Stimulated activated CD4-positive, alpha-beta T cell treated with anti-CD3 and anti-CD28 coated beads, Interleukin-12 subunit alpha, Interleukin-12 subunit beta, amount 100 ng/mL, for 4 hours (primary cell): Measurements from ENCODE around the gene TMEM9.

Source experiments
- DNase-seq: peaks from one replicate; pipeline ENCODE4 v3.0.0-alpha.2; 2020

TMEM9 gene

DNA sequence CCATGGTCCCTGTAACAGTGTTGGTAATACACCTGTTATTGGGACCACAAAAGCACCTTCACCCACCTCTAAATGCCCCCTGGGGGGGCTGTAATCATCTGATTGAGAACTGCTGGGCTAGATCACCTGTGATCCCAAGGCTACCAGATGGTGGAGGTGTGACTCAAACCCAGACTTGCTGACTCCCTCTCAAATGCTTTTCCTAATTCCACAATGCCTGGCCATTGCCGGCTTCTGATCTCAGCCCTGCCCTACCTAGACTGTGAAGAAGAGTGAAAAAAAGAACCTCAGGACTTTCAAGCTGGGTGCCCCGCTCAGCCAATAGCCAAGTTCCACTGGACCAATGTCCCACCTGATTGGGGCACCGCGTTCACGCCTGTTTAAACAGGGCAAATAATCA, 9.6 kb downstream of the TMEM9 start:
- no peak for DNase-seq

DNA sequence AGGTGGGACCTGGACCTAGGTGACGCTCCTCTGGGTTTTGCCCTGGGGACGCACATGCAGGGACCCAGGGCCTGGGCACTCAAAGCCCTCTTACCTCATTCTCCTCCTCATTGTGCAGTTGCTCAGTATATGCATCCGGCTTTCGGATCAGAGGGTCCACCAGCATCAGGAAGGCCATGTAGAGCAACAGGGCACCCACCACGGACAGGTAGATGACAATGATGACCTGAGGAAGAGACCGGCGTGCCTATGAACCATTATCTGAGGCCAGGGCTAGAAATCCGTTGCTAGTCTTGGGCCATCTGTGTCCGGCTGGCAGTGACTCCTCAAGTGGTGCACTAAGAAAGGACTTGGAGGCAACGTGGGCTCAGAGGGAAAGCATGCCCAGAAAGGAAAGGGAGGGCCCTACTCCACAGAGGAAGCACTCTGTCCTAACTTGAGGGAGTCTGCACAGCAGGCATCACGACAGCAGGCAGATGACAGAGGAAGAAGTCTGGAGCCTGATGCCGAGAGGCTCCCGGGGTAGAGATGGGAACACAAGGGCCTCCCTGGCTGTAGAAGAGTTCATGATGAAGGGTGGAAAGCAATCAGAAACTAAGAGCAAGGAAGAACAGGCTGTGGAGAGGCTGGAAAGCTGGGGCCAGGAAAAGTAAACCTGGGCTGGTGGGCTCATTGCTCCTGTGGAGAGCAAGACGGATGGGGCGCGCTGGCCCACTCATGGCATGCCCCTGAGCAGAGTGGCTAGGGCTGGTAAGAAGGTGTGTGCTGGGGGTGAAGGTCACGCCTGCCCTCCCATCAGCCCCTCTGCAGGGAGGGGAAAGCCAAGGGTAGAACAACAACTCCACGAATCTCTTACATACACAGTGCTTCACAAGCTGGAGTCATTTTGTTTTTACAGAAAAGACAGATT, 10.3 kb downstream of the TMEM9 start:
- DNase-seq = no peak

DNA sequence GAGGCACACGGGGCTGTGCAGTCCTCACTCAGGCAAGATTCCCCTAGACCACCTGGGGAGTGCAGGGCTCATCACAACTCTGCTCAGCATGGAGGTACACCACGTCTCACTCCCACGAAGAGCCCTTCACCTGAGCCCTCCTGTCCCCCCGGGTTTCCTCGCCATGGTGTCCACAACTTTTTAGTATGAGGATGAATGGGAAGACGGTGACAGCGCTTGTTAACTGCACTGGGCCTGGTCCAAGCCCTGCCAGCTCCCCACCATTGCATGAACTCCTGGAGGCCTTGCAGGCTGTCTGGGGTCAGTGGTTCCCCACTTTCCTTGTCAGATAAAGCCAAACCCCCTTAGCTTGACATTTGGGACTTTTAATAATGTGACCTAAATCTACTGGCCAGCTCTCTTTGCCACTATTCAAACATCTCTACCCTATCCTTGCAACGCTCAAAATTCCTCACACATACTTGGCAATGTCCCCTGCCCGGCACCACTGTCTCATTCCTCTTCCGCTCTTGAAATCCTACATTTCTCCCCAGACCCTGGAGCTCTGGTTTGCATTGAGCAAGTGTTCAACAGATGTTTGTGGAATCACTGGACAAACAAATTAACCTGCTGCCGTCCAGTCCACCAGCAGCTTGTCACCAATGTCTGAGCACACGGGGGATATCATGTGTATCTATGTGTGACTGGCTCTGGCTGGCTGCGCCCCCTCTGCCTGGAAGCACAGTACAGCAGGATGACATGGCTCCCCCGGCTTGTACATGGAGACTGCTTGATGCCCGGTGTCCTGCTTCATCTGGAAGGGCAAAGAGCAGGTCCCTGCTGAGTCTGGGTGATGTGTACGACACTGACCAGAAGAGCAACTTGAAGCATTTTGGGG, 11.2 kb downstream of the TMEM9 start:
- no peak for DNase-seq

DNA sequence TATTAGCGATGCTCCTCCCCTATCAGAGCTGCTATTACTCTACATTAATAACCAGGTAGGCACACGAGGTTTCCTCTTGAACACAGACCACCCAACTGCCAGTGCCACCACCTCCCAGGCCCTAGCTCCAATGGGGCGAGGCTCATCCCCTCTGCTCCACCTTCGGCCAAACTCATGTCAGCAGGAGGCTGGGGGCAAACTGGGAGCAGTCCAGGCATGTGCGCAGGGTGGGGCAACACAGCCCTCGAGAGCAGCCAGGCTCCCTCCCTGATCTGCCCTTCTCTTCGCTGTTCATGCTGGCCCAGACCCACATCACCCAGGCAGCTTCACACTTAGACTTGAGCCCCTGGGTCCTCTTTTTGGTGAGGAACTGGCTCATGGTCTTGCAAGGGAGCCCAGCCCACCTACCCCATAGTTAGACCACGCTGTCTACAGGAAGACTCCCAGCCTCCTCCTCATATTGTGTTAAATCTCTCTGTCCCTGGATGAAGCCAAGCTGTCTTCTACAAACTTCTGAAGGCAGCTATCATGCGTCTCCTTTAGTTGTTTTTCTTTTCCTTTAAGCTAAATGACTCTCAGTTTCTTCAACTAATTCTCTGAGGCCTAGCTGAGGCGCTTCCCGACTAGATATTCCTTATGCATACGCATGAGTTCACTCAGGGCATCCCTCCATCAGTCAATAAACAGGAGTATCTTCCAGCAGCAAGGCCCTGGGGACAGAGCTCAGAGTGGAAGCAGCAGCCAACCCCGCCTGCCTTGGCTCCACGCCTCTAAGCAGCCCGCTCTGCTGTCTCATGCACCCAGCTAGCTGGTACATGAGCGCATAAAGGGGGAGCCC, 12.0 kb downstream of the TMEM9 start:
- no peak for DNase-seq

DNA sequence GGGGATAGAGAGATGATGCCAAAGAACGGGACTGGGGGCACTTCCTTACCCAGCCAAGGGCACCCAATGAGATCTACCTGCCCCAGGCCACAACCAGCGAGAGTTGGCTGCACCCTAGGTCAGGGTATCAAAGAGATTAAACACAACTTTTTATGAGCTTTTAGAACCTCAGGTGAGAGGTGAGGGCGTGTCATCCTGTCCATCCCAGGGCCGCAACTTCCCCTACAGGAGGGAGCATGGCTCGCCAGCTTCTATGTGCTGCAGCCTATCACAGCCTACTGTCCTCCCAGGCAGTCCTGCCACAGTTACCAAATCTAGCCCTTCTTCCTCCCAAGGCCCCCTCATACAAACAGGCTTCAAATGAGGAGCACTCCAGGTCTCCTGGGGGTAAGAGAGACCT, 12.9 kb downstream of the TMEM9 start:
- no peak for DNase-seq

DNA sequence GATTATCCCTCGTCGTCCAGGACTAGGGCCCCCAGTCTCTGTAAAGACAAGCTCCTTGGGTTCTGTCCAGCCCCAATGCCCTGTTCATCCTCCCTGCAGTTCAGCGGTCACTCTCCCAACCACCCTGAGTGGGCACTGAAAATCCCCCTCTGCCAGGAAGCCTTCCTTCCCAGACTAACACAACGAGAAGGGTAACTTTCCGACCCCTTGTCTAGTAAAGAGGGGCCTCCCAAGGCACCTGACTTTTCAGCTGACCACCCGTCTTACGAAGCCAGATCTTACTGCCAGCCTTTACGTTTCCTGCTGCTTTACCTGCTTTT, 13.4 kb downstream of the TMEM9 start:
- no peak for DNase-seq

DNA sequence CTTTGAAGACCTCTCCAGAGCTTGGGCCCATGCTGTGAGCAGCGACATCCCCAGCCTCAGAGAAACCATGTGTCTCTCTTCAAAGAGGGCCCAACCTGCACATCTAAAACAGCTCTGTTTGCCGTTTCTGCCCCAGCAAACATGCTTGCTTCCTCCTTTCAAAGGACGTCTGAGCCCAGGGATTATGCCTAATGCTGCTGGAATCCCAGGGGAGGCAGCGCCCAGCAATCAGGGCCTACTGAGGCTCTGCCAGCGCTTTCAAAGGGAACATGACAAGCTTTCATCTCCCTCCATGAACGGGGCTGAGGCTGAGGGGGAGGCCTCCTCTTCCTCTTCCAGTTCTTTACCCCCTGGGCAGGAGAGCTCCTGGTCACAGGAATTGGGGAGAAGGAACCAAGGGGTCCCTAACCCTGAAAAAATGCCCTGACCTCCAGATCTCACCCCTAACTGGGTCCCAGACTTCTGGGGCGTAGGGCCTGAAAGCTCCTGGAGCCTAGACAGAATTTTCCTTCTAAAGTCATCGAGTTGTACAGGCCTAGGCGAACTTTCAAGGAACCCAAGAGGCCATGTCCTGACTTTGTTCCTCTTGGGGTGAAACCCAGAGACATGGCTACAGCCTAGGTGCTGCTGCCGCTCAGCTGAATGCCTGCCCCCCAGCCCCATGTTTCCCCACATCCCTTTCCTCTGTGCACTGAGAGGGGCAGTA, 13.9 kb downstream of the TMEM9 start:
- no peak for DNase-seq

DNA sequence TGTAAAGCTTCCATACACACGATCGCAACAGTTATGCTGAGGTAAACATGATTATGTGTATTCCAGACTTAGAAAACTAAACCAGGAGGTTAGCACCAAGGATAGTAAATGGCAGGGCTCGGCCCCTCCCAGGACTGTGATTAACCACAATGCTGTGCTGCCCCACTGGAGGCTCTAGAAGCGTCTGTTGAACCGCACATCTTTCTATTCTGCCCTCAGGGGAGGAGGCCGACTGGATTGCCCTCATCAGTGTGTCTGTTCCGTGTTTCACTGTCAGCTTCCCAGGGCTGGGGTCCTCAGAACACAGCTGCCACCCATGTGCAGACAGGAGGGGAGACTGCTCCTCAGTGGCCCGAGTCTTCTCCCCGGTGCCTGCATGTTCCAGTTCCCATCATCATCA, 14.5 kb downstream of the TMEM9 start:
- no peak for DNase-seq

DNA sequence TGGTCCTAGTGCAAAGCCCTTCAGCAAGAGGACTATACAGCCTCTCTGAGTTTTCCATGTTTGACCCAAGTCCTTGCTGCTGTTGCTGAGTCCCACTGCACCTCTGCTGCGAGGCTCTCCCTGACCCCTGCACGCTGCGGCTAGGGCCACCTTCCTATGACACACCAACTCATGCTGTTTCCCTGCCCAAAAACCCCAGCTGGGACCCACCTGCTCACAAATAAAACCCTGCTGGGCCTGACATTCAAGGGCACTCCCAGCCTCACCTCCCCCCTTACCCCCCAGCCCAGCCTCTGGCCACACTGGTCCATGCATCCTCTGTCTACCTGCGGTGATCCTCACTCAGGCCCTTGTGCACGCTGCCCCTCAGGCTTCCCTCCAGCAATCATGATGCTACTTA, 15.0 kb downstream of the TMEM9 start:
- no peak for DNase-seq

DNA sequence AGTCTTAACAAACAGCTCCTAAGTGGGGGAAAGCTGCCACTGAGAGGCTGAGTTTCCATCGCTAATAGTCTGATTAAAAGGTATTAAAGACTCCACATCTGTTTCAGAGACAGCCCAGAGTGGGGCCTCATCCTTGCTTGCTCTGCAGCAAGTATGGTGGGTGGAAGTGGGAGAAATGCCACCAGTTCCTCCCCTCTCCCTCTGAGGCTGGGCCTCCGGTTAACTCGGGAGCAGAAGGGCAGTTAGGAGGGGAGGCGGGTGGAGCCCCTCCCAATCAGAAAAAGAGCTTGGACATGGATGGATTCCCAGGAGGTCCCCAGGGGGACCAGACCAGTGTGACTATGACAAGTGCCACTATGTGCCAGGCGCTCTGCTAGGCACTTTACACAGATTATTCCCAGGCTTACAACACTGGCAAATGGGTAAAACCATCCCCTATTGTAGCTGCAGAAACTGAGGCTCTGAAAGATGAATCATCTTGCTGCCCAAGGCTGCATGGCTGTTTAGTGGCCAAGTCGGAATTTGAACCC, 15.9 kb downstream of the TMEM9 start:
- no peak for DNase-seq

DNA sequence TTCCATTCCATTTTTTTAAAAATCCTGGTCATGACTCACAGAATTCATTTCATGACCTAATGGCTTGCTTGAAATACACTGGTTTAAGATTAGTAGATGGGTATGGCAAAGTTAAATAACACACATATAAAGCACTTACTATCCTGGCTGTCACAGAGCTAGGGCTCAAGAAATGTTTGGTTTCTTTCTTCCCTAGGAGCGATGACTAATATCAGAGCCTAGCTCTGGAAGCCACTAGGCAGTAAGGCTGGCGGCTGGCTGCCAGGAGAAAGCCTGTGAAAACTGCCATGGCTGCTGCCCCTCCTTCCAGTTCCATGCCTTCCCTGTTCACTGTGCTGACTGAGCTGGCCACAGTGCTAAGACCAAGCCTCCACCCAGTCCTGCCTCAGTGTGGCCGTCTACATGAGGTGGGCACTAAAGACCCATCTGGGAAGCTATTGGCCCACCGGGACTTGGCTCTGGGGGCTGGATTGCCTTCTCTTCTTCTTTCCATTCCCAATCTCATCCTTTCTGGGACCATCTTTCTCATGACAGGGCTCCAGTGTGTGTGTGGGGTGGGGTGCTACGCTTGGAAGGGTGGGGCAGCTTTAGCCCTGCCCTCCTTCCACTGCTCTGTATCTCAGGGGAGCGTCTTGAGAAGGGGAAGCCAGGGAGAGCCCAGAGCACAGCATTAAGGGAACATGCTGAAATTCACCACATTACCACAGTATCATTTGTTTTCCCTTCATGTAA, 16.5 kb downstream of the TMEM9 start:
- DNase-seq = no peak

DNA sequence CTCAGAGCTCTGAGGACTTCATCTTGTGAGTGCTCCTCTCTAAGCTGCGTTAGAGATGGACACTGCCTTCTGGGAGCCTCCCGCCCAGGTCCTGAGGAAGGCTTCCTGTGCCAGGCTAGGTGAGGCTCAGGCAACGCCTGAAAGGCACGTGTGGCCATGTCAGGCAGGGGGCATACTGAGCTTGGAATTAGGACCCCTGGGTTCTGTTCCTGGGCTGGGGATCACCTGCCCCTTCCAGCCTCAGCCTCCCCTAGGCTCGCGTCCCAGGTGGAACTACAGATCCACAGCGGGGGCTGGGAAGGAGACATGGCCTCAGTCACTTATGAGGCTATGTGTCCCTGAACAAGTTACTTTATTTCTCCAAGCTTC, 17.3 kb downstream of the TMEM9 start:
- DNase-seq = no peak

DNA sequence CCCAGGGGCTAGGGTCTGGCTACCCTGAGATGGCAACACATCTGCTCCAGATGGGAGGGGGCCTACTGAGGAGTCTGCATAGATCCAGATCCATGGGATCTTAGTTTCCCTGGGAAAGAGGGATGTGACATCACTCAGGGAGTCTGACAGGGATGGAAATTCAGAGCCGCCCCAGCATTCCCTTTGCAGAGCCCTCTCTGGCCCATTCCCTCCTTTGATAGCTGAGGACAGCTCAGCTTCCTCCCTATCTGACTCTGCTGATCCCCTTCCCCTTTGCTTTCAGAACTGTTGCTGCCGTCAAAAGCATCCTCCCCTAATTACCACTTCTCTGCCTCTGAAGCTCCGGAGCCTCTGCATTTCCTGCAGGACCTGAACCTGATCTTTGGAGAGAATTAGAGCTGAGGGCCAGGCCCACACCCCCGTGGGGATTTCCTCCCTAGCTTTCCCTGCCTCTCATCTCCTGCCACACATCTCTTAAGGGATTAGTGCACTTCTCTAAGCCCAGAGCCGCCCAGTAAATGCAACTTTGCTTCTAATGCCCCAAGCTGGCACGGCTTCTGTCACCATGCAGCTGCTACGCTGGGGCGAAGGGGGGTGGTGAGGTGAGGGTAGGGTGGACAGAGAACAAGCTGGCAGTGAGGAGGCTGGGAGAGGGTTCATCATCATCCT, 17.8 kb downstream of the TMEM9 start:
- DNase-seq = no peak

DNA sequence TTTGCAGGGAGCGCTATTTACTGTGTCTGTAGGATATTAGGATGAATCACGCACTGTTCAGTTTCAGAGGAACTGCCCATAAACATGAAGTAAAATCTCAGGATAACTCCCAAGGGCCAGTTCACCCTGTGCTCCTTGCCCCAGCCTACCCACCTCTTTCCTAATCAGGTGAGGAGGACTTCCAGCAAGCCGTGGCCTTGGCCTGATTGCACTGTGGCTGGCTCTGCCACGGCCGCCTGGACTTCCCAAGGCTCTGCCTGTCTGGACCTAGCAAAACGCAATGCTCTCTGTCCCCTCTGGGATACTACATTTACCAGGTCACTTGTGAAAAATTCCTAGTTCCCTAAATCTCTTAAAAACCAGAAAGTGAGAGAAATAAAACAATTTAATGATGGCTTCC, 19.9 kb downstream of the TMEM9 start:
- no peak for DNase-seq

DNA sequence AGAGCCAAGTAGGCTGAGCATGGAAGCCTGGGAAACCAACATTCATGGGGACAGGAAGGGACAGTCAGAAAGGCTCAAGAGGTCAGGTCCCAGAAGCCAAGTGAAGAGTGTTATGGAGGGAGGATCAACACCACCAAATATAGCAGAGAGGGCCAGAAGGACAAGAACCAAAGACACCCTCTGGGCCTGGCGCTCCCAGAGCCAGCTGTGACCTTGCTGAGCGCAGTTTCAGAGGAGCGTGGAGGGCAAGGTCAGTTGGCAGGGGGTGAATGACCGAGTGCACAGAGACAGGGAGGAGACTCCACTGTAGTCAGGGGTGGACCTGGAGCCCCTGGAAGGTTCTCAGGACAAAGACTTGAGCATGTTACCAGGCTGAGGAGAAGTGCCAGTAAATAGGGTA, 22.9 kb downstream of the TMEM9 start:
- DNase-seq = no peak

DNA sequence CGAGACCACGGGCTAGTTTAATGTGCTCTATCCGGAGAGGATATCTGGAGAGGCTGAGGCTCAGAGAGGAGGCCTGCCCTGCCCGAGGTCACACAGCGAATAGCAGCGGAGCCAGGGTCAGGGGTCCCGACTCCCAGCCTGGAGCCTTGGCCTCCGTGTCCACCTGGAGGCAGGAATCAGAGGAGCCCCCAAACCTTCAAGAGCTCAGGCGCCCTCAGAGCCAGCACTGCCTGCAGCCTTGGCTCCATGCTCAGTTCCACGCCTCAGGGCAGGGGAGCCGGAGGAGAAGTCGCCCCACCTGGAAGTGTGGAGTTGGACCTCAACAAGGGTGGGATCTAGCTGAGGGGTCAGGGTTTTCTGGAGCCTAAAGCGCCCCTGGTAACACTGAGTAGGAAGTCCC, 25.3 kb downstream of the TMEM9 start:
- DNase-seq = no peak

DNA sequence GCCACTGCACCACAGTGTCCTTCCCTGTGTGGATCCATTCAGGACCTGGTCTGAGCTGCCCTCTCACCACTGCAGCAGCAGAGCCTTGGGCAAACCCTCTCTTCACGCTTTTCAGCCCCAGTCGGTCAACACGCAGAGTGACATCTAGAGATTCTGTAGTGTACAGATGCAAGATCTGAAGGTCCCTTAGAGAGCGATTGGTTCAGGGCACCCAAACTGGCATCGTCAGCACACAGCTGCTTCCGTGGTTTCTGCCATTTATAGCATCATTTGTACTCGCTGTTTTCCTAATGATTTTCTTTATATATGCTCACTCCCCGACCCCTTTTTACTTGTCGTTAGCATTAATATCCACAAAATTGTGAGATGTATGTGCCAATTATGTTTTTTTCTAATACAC, 25.8 kb downstream of the TMEM9 start:
- DNase-seq = no peak

DNA sequence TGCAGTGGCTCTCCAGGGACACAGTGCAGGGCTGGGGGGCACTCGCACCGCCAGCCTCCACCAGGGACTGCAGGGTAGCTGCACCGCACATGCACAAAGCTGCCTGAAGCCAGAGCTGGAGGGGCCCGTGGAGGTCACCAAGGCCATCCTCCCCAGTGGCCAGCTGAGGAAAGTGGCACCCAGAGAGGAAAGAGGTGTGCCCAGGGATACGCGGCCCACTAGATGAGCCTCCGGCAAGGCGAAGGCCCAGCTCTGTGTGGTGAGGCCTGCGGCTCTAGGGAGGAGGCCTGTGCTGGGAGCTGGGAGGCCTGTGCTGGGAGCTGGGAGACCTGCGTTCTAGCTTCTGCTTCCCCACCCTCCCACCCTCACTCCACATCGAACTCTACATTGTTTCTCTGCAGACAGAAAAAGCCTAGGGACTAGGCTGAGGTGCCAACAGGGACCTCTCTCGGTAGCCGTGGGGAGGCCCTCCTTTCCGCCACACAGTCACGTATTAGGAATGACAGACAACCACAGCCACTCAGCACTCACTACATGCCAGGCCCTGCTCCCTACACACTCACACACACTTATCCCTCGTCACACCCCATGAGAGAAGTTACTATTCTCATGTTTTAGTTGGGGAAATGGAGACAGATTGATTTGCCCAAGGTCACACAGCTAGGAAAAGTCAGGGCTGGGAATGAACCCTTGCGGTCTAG, 26.4 kb downstream of the TMEM9 start:
- no peak for DNase-seq

DNA sequence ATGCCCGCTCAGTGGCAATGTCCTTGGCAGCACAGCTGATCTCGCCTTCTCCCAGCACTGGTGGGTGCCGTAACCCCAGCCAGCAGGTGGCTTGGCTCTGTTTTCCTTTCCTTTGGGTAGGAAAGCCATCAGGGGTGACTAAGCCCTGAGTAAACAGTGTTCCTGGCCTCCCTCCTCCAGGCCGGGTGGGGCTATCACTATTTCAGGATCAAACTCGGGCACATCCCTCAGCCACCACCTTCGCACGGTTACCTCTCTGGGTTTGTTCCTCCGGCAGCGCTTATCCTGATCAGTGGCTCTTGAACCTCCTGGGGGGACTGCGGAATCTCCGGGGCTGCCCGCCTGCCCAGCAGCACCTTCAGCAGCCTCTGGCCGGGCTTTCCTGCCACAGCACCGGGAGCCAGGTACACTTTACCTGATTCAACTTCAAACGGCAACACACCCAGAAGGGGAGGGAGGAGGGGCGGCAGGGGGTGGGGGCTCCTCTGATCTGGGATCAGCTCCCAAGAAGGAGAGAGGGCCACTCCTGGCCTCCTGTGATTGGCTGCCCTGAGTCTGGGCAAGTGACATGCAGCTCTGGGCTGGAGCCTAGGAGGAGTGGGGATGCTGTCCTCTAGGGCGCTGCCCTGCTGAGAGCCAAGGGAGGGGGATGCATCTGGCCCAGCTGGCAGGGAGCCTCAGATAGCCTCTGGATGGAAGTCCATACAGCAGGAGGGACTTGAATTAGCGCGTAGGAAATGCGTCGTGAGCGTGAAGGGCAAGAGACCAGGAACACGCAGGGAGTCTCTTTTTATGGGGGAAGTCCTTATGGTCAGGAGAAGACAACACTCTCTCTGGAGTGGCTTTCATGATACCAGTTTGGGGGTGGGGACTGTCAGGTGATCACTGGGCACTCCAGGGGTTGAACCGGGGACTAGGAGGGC, 27.2 kb downstream of the TMEM9 start, which contains the start of gene ASCL5:
ASCL5 (minus strand) TSS at position 353 of the 923 bp plus-strand sequence. CDS start 11,812 bp downstream, outside the sequence.
- DNase-seq = no peak
